Upper lobe of left lung (tissue), 6 donors: ENCODE measurements around the gene POMP. TPM values are rescaled to one million over a fixed set of nuclear protein-coding genes. Genes with fewer than 3 reads are reported as not detected.
A peak's percentile ranks its signal among the peaks of the same experiment; 100 is the strongest.

Experiments
- ATAC-seq, 2 donors: fragments of 200-7000 bp; cut with Tn5 transposase; one replicate each; pipeline ENCODE4 v1.9.1; 2022; ENCODE audit warnings: mild to moderate bottlenecking in 2 of 2, moderate library complexity in 2 of 2; ENCODE audit not compliant: low FRiP score in 2 of 2
- DNase-seq, 2 donors: peaks; one replicate each; pipeline ENCODE4 v3.0.0-alpha.2; 2019 to 2020
- H3K27ac ChIP-seq, 4 donors: fragments of 200-600 bp; sonication (generic); one replicate each; pipeline ENCODE4 v1.5.1; 2016 to 2019
- H3K27me3 ChIP-seq, 4 donors: fragments of 200-600 bp; sonication (generic); one replicate each; pipeline ENCODE4 v1.5.1; 2017 to 2019
- H3K36me3 ChIP-seq, 4 donors: fragments of 200-600 bp; sonication (generic); one replicate each; pipeline ENCODE4 v1.5.1; 2016 to 2019
- H3K4me1 ChIP-seq, 4 donors: fragments of 200-600 bp; sonication (generic); one replicate each; pipeline ENCODE4 v1.5.1; 2018 to 2019
- H3K4me3 ChIP-seq, 4 donors: fragments of 200-600 bp; sonication (generic); one replicate each; pipeline ENCODE4 v1.5.1; 2017 to 2019; ENCODE audit warnings: mild to moderate bottlenecking in 2 of 4, moderate library complexity in 1 of 4
- H3K9me3 ChIP-seq, 4 donors: fragments of 200-600 bp; sonication (generic); one replicate each; pipeline ENCODE4 v1.5.1; 2018 to 2019
- EP300 ChIP-seq, 4 donors: sonication (generic); formaldehyde crosslinking; IDR thresholded peaks; one replicate each; pipeline ENCODE4 v1.5.1; 2017; ENCODE audit warnings: antibody characterized with exemption in 4 of 4, control low read depth in 2 of 4
- POLR2A ChIP-seq, 4 donors: fragments of 450-650 bp; IDR thresholded peaks; one replicate each; pipeline ENCODE4 v1.5.1; 2016 to 2017; ENCODE audit warnings: antibody characterized with exemption in 4 of 4, mild to moderate bottlenecking in 2 of 4
- POLR2AphosphoS5 ChIP-seq, 2 donors: sonication (generic); formaldehyde crosslinking; IDR thresholded peaks; one replicate each; pipeline ENCODE4 v1.5.1; 2017; ENCODE audit warnings: antibody characterized with exemption in 2 of 2
- WGBS, 2 donors: methylation state at CpG; one replicate each; pipeline ENCODE4 v1.1.5; 2017 to 2018; 5-methylcytosine and 5-hydroxymethylcytosine counted together
- total RNA-seq, 6 donors: library from RNA; depleted of rRNA in 4 of 6; stranded (reverse); fragments of >200 nt in 4 of 6; gene quantifications; one replicate each; pipeline versions ENCODE4 v1.1.0 to v1.2.1, GENCODE V29; 2016 to 2021
- TF ChIP-seq, protein P1 (sequence below), 6 experiments: fragments of 450-650 bp in 4 of 6; fragments of 200-600 bp in 2 of 6; sonication (generic) in 2 of 6; IDR thresholded peaks; one replicate each; pipeline ENCODE4 v1.5.1; 2016 to 2019; ENCODE audit warnings: antibody characterized with exemption in 6 of 6
- donor health status: DM: no; HTN: no; CAD: no; lungs with moderate emphysema.
- donor health status: DM: no; HTN: yes; CAD: no; lungs with severe emphysema.

Gene POMP
- total RNA-seq, 6 donors from 2014 or later: 11.5 to 59.8 (median 51.4) TPM

DNA sequence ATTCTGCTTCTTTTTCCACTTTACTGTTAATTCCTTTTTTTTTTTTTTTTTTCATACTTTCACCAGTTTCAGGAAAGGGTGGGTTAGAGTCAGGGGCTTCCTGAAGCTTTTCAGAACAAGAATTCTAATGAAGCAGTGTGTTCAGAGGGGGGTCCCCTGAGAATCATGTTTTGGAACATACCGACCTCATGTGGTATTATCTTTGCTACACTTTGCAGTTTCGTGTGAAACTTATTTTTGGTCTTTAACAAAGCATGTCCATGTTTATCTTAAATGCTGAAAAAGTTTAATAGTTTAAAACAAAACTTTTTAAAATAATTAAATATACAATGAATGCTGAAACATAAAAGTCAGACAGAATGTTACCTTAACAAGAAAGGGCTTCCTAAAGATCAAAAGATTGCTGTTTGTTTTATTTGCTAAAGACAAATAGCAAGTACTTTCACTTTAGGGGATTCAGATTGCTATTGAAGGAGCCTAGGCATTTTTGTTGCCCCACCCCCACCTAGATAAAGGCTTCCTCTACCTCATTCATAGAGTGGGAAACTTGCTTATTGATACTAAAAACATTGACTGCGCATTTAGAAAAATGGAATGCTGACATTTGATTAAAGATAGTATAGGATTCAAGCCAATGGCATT lies 21.1 kb upstream of the POMP start:
- peaks cover 4 to 18% (median 13%) of the 10 kb centered on the region in 4 donors for H3K4me1 ChIP-seq
- TF ChIP-seq, protein P1, sequence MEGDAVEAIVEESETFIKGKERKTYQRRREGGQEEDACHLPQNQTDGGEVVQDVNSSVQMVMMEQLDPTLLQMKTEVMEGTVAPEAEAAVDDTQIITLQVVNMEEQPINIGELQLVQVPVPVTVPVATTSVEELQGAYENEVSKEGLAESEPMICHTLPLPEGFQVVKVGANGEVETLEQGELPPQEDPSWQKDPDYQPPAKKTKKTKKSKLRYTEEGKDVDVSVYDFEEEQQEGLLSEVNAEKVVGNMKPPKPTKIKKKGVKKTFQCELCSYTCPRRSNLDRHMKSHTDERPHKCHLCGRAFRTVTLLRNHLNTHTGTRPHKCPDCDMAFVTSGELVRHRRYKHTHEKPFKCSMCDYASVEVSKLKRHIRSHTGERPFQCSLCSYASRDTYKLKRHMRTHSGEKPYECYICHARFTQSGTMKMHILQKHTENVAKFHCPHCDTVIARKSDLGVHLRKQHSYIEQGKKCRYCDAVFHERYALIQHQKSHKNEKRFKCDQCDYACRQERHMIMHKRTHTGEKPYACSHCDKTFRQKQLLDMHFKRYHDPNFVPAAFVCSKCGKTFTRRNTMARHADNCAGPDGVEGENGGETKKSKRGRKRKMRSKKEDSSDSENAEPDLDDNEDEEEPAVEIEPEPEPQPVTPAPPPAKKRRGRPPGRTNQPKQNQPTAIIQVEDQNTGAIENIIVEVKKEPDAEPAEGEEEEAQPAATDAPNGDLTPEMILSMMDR (IDR thresholded peaks at IDR 0.05): no peak
- TF ChIP-seq EP300 (IDR thresholded peaks at IDR 0.05): no peak
- no peak for TF ChIP-seq POLR2A (IDR thresholded peaks at IDR 0.05)
- no peak for TF ChIP-seq POLR2AphosphoS5 (IDR thresholded peaks at IDR 0.05)
- no peak for ATAC-seq
- H3K36me3 ChIP-seq: no peaks in the 10 kb centered on the region
- no peak overlapping the region for H3K4me3 ChIP-seq
- 30 to 31% methylated on average over 3 of the region's 3 CpGs for WGBS, 2 donors
- H3K27me3 ChIP-seq: no peaks in the 10 kb centered on the region
- no peak for DNase-seq
- H3K27ac ChIP-seq: no peak overlapping the region
- H3K9me3 ChIP-seq: no peaks in the 10 kb centered on the region

DNA sequence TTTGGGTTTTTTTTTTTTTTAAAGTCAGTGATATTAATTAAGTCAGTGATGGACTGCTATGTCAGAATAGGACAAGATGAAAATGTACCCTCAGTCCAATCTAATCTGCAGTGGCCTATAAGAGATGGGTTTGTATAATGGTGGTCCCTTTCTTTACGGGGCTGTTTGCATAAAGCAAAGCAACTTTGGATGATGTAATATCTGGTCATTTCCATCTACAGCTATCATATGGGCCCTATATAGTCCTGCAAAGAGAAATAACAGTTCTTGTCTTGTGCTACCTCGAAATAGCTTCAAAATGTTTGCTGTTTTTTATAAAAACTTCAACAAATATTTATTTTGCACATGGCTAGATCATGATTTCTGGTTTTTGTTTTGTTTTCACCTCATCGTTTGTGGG lies 20.2 kb upstream of the POMP start:
- no peaks in the 10 kb centered on the region for H3K27me3 ChIP-seq
- no peak for ATAC-seq
- DNase-seq: no peak
- H3K9me3 ChIP-seq: no peaks in the 10 kb centered on the region
- H3K4me3 ChIP-seq: no peak overlapping the region
- WGBS, 2 donors: 71 to 76% methylated on average over 3 of the region's 3 CpGs
- H3K36me3 ChIP-seq: no peaks in the 10 kb centered on the region
- H3K27ac ChIP-seq: no peak overlapping the region
- H3K4me1 ChIP-seq: peaks cover 4 to 18% (median 13%) of the 10 kb centered on the region in 4 donors
- TF ChIP-seq, protein P1 (IDR thresholded peaks at IDR 0.05): no peak
- TF ChIP-seq POLR2A (IDR thresholded peaks at IDR 0.05) (no peak), POLR2AphosphoS5 (IDR thresholded peaks at IDR 0.05) (no peak)

DNA sequence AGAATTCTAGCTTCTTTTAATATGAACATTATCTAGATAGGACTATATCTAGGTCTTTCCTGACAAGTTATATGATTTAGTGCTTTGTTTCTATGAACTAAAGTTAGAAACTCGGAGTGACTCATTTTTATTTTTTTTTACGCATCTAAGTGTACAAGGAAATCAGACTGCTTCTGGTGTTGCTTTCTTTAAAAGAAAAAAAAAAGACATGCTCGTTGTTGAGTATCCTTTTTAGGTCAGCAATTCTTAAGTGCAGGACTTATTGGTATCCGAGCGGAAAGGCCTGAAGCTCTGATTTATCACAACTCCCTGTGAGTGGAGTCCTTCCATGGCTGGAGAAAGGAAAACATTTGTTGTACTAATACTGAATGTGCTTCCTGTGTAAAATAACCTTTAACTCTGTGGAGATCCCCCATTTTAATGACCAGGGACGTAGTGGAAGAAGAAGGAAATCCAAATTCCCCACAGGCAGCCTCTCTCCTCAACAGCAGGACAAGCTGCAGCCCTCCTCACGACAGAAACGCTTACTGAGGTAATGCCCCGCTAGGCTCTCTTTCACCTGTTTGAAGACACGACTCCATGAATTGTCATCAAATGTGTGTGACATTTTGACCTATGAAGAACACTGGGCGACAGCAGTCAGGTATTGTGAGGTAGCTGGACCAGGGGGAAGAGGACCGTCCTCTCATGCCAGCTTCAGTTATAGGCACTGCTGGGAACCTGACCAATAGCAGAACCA lies 17.9 kb upstream of the POMP start:
- Histone ChIP-seq H3K9me3 (no peaks in the 10 kb centered on the region), H3K27me3 (no peaks in the 10 kb centered on the region), H3K4me1 (peaks cover 4 to 18% (median 13%) of the 10 kb centered on the region in 4 donors), H3K27ac (peak overlapping the region in 3 of 4 donors; percentile 20 to 44 (median 20)), H3K4me3 (no peak overlapping the region), H3K36me3 (no peaks in the 10 kb centered on the region)
- ATAC-seq: no peak
- 59 to 60% methylated on average over 11 to 12 of the region's 12 CpGs for WGBS, 2 donors
- TF ChIP-seq, protein P1 (IDR thresholded peaks at IDR 0.05): no peak
- peak in 2 of 4 donors; percentile 2 to 27 for TF ChIP-seq EP300 (IDR thresholded peaks at IDR 0.05)
- no peak for TF ChIP-seq POLR2A (IDR thresholded peaks at IDR 0.05)
- peak in 1 of 2 donors; percentile 17 for TF ChIP-seq POLR2AphosphoS5 (IDR thresholded peaks at IDR 0.05)
- DNase-seq: no peak

DNA sequence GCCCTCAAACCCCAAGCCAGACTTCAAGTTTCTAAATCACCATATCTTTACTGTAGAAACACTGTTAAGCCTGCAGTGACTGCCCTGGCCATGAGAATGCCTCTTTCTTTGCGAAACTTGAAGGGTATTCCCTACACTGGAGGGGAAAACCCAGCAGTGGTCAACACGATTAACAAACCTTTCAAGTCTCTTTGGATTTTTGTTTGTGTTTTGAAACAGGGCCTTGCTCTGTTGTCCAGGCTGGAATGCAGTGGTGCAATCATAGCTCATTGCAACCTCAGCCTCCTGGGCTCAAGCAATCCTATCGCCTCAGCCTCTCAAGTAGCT lies 17.4 kb upstream of the POMP start:
- peaks cover 4 to 16% (median 13%) of the 10 kb centered on the region in 4 donors for H3K4me1 ChIP-seq
- ATAC-seq (no peak), DNase-seq (no peak)
- 56 to 68% methylated on average over 3 of the region's 3 CpGs for WGBS, 2 donors
- H3K27ac ChIP-seq: peak overlapping the region in 3 of 4 donors; percentile 20 to 44 (median 20)
- no peak overlapping the region for H3K4me3 ChIP-seq
- no peaks in the 10 kb centered on the region for H3K9me3 ChIP-seq
- TF ChIP-seq EP300 (IDR thresholded peaks at IDR 0.05) (no peak), POLR2AphosphoS5 (IDR thresholded peaks at IDR 0.05) (no peak), POLR2A (IDR thresholded peaks at IDR 0.05) (no peak)
- TF ChIP-seq, protein P1 (IDR thresholded peaks at IDR 0.05): no peak
- H3K36me3 ChIP-seq: no peaks in the 10 kb centered on the region
- no peaks in the 10 kb centered on the region for H3K27me3 ChIP-seq
